SK-N-MC (cell line): ENCODE data around the gene ZNF813.

Experiments used
- DNase-seq: peaks from one replicate; pipeline ENCODE4 v3.0.0-alpha.2; 2011; ENCODE audit warnings: low read depth, low spot score
- H3K27ac ChIP-seq: fragments of 200-600 bp; sonication (generic); 2 replicates; pipeline ENCODE4 v1.5.1; 2016; ENCODE audit warnings: mixed run types
- H3K36me3 ChIP-seq: fragments of 200-600 bp; sonication (generic); 2 replicates; pipeline ENCODE4 v1.6.1; 2017; ENCODE audit warnings: antibody characterized with exemption, low read length, mixed read lengths; ENCODE audit not compliant: insufficient read depth
- H3K4me3 ChIP-seq: fragments of 200-600 bp; sonication (generic); 2 replicates; pipeline ENCODE4 v1.5.1; 2016
- H3K9ac ChIP-seq: fragments of 200-600 bp; sonication (generic); 2 replicates; pipeline ENCODE4 v1.8.0; 2017; ENCODE audit warnings: mixed run types, mixed read lengths; ENCODE audit not compliant: insufficient read length
- H3K9me3 ChIP-seq: fragments of 200-600 bp; sonication (generic); 2 replicates; pipeline ENCODE4 v1.6.1; 2017; ENCODE audit warnings: low read depth, mild to moderate bottlenecking, antibody characterized with exemption, low read length, moderate library complexity, mixed read lengths
- EZH2 ChIP-seq: fragments of 200-600 bp; sonication (generic); IDR thresholded peaks from one replicate; pipeline ENCODE4 v1.6.1; 2017; ENCODE audit warnings: antibody characterized with exemption
- FOXP2 ChIP-seq: optimal IDR thresholded peaks from 2 replicates; pipeline ENCODE3; 2011; ENCODE audit warnings: mild to moderate bottlenecking, moderate library complexity; ENCODE audit not compliant: insufficient read depth; ENCODE audit errors: extremely low read length, control extremely low read depth
- POLR2AphosphoS5 ChIP-seq: IDR thresholded peaks from 2 replicates; pipeline ENCODE4 v1.6.1; 2012; ENCODE audit warnings: mild to moderate bottlenecking, low read depth, low read length, borderline replicate concordance

The ZNF813 gene

GRCh38 chr19:53536225-53536548, 68.7 kb downstream of the ZNF813 start:
- H3K9ac ChIP-seq: no peak overlapping the region
- peaks cover 8% of the 10 kb centered on the region; the same call in 1 of the 2 replicates for H3K36me3 ChIP-seq
- no peaks in the 10 kb centered on the region for H3K9me3 ChIP-seq
- no peak for TF ChIP-seq FOXP2
- no peak for TF ChIP-seq EZH2
- no peak for TF ChIP-seq POLR2AphosphoS5
- H3K27ac ChIP-seq: no peak overlapping the region
- H3K4me3 ChIP-seq: no peak overlapping the region
- DNase-seq: no peak

- no peak for TF ChIP-seq FOXP2
- TF ChIP-seq POLR2AphosphoS5: no peak
- no peak for TF ChIP-seq EZH2
- Histone ChIP-seq H3K4me3 (peak overlapping the region; percentile 81), H3K9ac (peak overlapping the region; percentile 71), H3K36me3 (peaks cover 16% of the 10 kb centered on the region; the same call in 1 of the 2 replicates), H3K9me3 (no peaks in the 10 kb centered on the region), H3K27ac (peak overlapping the region; percentile 25; the same call in 1 of the 2 replicates)
- no peak for DNase-seq
Measured at GRCh38 chr19:53537121-53537520, 69.6 kb downstream of the ZNF813 start.

GRCh38 chr19:53537521-53538377, 70.2 kb downstream of the ZNF813 start, which contains the start of gene ZNF331:
ZNF331 (plus strand) TSS chr19:53538145; CDS start chr19:53569377, 31,232 bp downstream.
- no peak for DNase-seq

GRCh38 chr19:53538378-53539109, 71.0 kb downstream of the ZNF813 start:
- Histone ChIP-seq H3K36me3 (peaks cover 18% of the 10 kb centered on the region; the same call in 1 of the 2 replicates), H3K4me3 (peak overlapping the region; percentile 81), H3K9me3 (no peaks in the 10 kb centered on the region), H3K27ac (no peak overlapping the region), H3K9ac (peak overlapping the region; percentile 71)
- no peak for DNase-seq
- TF ChIP-seq FOXP2: no peak
- TF ChIP-seq POLR2AphosphoS5: no peak
- TF ChIP-seq EZH2: no peak

More at GRCh38 chr19:53537521-53538377, 70.2 kb downstream of the ZNF813 start, which contains the start of gene ZNF331:
- no peaks in the 10 kb centered on the region for H3K9me3 ChIP-seq
- peaks cover 18% of the 10 kb centered on the region; the same call in 1 of the 2 replicates for H3K36me3 ChIP-seq
- H3K27ac ChIP-seq: peak within 1 kb of the TSS; percentile 25; the same call in 1 of the 2 replicates
- peak within 1 kb of the TSS; percentile 71 for H3K9ac ChIP-seq
- peak within 1 kb of the TSS; percentile 81 for H3K4me3 ChIP-seq
- TF ChIP-seq EZH2: no peak
- peak; percentile 64 for TF ChIP-seq FOXP2
- TF ChIP-seq POLR2AphosphoS5: peak; percentile 76; the same call in 1 of the 2 replicates

- DNase-seq: no peak
- H3K4me3 ChIP-seq: no peak overlapping the region
- H3K27ac ChIP-seq: no peak overlapping the region
- no peaks in the 10 kb centered on the region for H3K9me3 ChIP-seq
- TF ChIP-seq FOXP2: no peak
- no peak for TF ChIP-seq POLR2AphosphoS5
- no peak for TF ChIP-seq EZH2
- H3K36me3 ChIP-seq: peaks cover 18% of the 10 kb centered on the region; the same call in 1 of the 2 replicates
- H3K9ac ChIP-seq: no peak overlapping the region
Measured at GRCh38 chr19:53540091-53540490, 72.6 kb downstream of the ZNF813 start.

GRCh38 chr19:53541971-53542370, 74.4 kb downstream of the ZNF813 start:
- H3K36me3 ChIP-seq: peaks cover 24% of the 10 kb centered on the region; the same call in 1 of the 2 replicates
- no peak overlapping the region for H3K9ac ChIP-seq
- no peak for TF ChIP-seq POLR2AphosphoS5
- no peak for TF ChIP-seq FOXP2
- TF ChIP-seq EZH2: no peak
- no peak overlapping the region for H3K4me3 ChIP-seq
- H3K27ac ChIP-seq: no peak overlapping the region
- H3K9me3 ChIP-seq: no peaks in the 10 kb centered on the region
- no peak for DNase-seq

- Histone ChIP-seq H3K36me3 (peaks cover 16% of the 10 kb centered on the region; the same call in 1 of the 2 replicates), H3K9ac (no peak overlapping the region), H3K9me3 (no peaks in the 10 kb centered on the region), H3K4me3 (no peak overlapping the region), H3K27ac (no peak overlapping the region)
- no peak for DNase-seq
- no peak for TF ChIP-seq EZH2
- no peak for TF ChIP-seq FOXP2
- TF ChIP-seq POLR2AphosphoS5: no peak
Measured at GRCh38 chr19:53545271-53546065, 77.9 kb downstream of the ZNF813 start.
